Activated B cell treated with CpG ODN at 0.5 μM for 24 hours (primary cell): ENCODE data around the gene MPHOSPH10. TPM values are rescaled to one million over a fixed set of nuclear protein-coding genes. Genes with fewer than 3 reads are reported as not detected.
"Not testable (repeated sequence)": the region's sequence is repeated elsewhere in the genome, so short reads cannot be mapped to it uniquely, and the experiment has no call there.

Experiments
- ATAC-seq: fragments of 200-7000 bp; cut with Tn5 transposase; one replicate; pipeline ENCODE4 v1.10.0; 2021; ENCODE audit warnings: low read depth, mild to moderate bottlenecking, moderate library complexity
- CTCF ChIA-PET: fragments of 350-600 bp; sonication (Branson Sonifier 250); formaldehyde crosslinking; loops from one replicate; lab custom pipeline; 2021; ENCODE audit warnings: antibody characterized with exemption; lab: Charles Lee
- POLR2A ChIA-PET: fragments of 350-600 bp; sonication (Branson Sonifier 250); formaldehyde crosslinking; loops from one replicate; lab custom pipeline; 2021; ENCODE audit warnings: antibody characterized with exemption; lab: Charles Lee
- DNase-seq: peaks from one replicate; pipeline ENCODE4 v3.0.0; 2022
- H3K27ac Mint-ChIP-seq: one replicate; pipeline ENCODE4 v1.8.0; 2020; ENCODE audit warnings: mixed read lengths
- H3K27me3 Mint-ChIP-seq: one replicate; pipeline ENCODE4 v1.8.0; 2021; ENCODE audit warnings: mixed read lengths
- H3K36me3 Mint-ChIP-seq: one replicate; pipeline ENCODE4 v1.8.0; 2021; ENCODE audit warnings: low read depth, mixed read lengths
- H3K4me1 Mint-ChIP-seq: one replicate; pipeline ENCODE4 v1.8.0; 2021; ENCODE audit warnings: mixed read lengths
- H3K4me3 Mint-ChIP-seq: one replicate; pipeline ENCODE4 v1.8.0; 2020; ENCODE audit warnings: mild to moderate bottlenecking, mixed read lengths
- H3K9me3 Mint-ChIP-seq: one replicate; pipeline ENCODE4 v1.8.0; 2020; ENCODE audit warnings: mixed read lengths
- intact Hi-C: fragments of 100-400 bp; cut with micrococcal nuclease; formaldehyde crosslinking; loops from one replicate; pipeline ENCODE4 v1.15.1; 2024
- total RNA-seq: library from RNA; stranded (reverse); gene quantifications from 2 replicates; pipeline ENCODE4 v1.2.3, GENCODE V29; 2022
- TF ChIP-seq, protein P1 (sequence below): fragments of 200-600 bp; IDR thresholded peaks from one replicate; pipeline ENCODE4 v1.8.0; 2022; ENCODE audit warnings: antibody characterized with exemption, mild to moderate bottlenecking

MPHOSPH10 gene
- total RNA-seq, 1 donor from 2014 or later = 47.6 TPM

DNA sequence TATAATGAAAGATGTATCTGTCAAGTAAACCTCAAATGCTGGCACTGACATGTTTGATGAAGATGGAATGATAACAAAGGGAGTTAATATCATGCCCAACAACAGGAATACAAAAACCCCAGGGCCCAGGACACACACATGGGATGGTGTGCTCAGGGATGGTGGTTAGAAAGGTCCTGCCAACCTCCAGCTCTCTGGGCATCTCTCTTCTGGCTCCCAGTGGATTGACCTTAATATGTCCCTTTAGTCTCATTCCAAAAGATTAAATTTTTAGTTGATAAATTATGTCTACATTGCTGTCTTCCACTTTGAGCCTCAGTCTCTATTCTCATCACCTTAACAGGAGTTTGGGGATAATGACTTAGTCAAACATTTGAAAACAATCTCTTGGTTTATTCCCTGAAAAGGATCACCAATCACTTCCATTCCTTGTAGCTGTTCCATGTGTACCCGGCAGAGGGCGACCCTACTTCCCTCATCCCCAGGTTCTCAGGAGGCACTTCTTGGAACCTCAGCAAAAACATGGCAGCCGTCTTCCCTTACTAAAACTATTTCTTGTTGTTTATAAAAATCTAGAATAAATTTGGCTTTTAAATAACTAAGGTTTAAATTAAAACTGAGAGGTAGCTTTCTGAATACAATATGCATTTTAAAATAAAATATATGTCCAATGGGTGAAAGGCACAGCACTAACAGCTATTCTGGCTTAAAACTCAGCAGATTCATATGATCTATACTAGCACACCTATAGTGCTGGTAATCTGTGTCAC, 30.1 kb upstream of the MPHOSPH10 start:
- CTCF ChIA-PET = interaction anchor here (0.9 to 3.6 kb wide), 7 partner anchors 10 to 55 kb away, joined by 3 to 22 read pairs (median 8); partner anchors contain the start of genes MCEE, MPHOSPH10 and NAGK
- no peak overlapping the region for H3K27ac Mint-ChIP-seq
- H3K4me1 Mint-ChIP-seq = no peaks in the 10 kb centered on the region
- intact Hi-C loops = loop anchor here (1.0 kb wide), 2 partner anchors 51 to 182 kb away; no protein-coding TSS in a partner anchor
- peaks cover under 1% of the 10 kb centered on the region for H3K9me3 Mint-ChIP-seq
- DNase-seq (no peak), ATAC-seq (no peak)
- no peaks in the 10 kb centered on the region for H3K36me3 Mint-ChIP-seq
- TF ChIP-seq, protein P1, sequence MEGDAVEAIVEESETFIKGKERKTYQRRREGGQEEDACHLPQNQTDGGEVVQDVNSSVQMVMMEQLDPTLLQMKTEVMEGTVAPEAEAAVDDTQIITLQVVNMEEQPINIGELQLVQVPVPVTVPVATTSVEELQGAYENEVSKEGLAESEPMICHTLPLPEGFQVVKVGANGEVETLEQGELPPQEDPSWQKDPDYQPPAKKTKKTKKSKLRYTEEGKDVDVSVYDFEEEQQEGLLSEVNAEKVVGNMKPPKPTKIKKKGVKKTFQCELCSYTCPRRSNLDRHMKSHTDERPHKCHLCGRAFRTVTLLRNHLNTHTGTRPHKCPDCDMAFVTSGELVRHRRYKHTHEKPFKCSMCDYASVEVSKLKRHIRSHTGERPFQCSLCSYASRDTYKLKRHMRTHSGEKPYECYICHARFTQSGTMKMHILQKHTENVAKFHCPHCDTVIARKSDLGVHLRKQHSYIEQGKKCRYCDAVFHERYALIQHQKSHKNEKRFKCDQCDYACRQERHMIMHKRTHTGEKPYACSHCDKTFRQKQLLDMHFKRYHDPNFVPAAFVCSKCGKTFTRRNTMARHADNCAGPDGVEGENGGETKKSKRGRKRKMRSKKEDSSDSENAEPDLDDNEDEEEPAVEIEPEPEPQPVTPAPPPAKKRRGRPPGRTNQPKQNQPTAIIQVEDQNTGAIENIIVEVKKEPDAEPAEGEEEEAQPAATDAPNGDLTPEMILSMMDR = no peak
- POLR2A ChIA-PET = interaction anchor here (1.0 kb wide), 1 partner anchor 32 kb away, joined by 10 read pairs; the partner anchor contains the start of gene NAGK
- H3K4me3 Mint-ChIP-seq = no peak overlapping the region
- no peaks in the 10 kb centered on the region for H3K27me3 Mint-ChIP-seq

DNA sequence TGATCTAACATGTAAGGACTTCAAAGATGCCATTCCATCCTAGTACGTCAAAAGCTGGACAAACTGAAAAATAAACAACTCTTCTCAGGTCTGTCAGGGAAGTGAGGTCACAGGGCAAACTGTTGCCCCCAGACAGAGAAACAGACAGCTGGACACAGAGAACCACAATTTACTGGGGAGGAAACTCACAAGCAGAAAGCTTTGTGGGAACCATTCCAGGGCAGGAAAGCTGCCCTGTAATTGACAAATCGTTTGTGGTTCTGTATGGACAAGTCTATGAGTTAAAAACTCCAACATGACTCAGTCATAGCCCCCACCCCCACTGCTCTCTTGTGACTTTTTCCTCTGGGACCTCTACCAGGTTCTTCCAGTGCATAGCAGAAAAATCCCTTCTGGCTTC, 28.8 kb upstream of the MPHOSPH10 start:
- TF ChIP-seq, protein P1 = no peak
- Mint-ChIP-seq H3K9me3 (peaks cover 3% of the 10 kb centered on the region), H3K4me3 (no peak overlapping the region), H3K4me1 (no peaks in the 10 kb centered on the region), H3K36me3 (no peaks in the 10 kb centered on the region), H3K27ac (no peak overlapping the region), H3K27me3 (no peaks in the 10 kb centered on the region)
- ATAC-seq (no peak), DNase-seq (no peak)
- ChIA-PET CTCF (interaction anchor here (2.2 to 3.6 kb wide), 3 partner anchors 28 to 53 kb away, joined by 5 to 22 read pairs (median 12); partner anchors contain the start of genes MCEE and MPHOSPH10), POLR2A (interaction anchor here (0.9 kb wide), 1 partner anchor 33 kb away, joined by 3 read pairs; the partner anchor contains the start of gene NAGK)
- intact Hi-C loops = no loop called here

DNA sequence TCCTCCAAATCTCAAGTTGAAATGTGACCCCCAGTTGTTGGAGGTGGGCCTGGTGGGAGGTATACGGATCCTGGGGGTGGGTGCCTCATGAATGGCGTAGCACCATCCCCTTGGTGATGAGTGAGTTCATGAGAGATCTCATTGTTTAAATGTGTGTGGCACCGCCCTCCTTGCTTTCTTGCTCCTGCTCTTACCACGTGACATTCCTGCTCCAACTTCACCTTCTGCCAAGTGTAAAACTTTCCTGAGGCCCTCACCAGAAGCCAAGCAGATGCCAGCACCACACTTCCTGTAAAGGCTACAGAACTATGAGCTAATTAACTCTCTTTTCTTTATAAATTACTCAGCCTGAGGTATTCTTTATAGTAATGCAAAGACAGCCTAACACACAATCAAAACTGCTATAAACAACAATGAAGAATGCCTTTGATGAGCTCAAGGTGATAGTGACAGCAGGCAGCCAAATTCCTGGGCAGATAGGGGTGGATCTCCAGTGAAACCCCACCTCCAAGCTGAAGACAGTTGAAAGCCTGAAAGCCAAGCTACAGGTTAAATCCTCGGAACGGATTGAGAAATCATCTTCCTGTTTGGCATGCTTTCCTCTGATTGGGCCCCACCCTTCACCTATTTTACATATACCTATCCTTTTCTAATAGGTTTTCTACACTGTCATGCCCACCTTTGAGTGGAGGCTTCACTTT, 27.3 kb upstream of the MPHOSPH10 start:
- TF ChIP-seq, protein P1 = no peak
- H3K4me3 Mint-ChIP-seq = no peak overlapping the region
- no peak for ATAC-seq
- no peaks in the 10 kb centered on the region for H3K4me1 Mint-ChIP-seq
- ChIA-PET POLR2A (no interaction called here), CTCF (interaction anchor here (3.6 kb wide), 1 partner anchor 31 kb away, joined by 22 read pairs; no protein-coding TSS in a partner anchor)
- DNase-seq = no peak
- no peak overlapping the region for H3K27ac Mint-ChIP-seq
- H3K9me3 Mint-ChIP-seq = peaks cover 3% of the 10 kb centered on the region
- H3K27me3 Mint-ChIP-seq = no peaks in the 10 kb centered on the region
- no peaks in the 10 kb centered on the region for H3K36me3 Mint-ChIP-seq
- intact Hi-C loops = no loop called here

DNA sequence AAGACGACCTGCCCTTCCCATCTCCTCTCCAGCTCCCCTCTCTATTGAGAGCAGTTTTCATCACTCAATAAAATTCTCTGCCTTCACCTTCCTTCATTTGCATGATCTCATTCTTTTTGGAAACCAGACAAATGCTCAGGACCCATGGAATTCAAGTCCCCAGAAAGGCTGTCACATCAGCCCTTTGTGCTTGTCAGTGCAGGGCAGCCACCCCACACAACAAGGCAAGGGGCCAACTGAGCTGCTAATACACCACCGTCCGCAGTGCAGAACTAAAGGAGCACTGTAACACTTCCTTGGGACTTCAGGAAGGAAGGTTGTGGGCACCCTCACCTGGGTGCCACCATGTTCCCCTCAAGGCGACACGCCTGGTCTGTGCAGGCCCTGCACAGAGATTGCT, 26.6 kb upstream of the MPHOSPH10 start:
- ChIA-PET CTCF (no interaction called here), POLR2A (no interaction called here)
- intact Hi-C loops = no loop called here
- H3K36me3 Mint-ChIP-seq = peaks cover under 1% of the 10 kb centered on the region
- TF ChIP-seq, protein P1 = no peak
- no peak overlapping the region for H3K27ac Mint-ChIP-seq
- ATAC-seq = no peak
- H3K9me3 Mint-ChIP-seq = peaks cover 3% of the 10 kb centered on the region
- no peak for DNase-seq
- no peaks in the 10 kb centered on the region for H3K27me3 Mint-ChIP-seq
- no peaks in the 10 kb centered on the region for H3K4me1 Mint-ChIP-seq
- no peak overlapping the region for H3K4me3 Mint-ChIP-seq

DNA sequence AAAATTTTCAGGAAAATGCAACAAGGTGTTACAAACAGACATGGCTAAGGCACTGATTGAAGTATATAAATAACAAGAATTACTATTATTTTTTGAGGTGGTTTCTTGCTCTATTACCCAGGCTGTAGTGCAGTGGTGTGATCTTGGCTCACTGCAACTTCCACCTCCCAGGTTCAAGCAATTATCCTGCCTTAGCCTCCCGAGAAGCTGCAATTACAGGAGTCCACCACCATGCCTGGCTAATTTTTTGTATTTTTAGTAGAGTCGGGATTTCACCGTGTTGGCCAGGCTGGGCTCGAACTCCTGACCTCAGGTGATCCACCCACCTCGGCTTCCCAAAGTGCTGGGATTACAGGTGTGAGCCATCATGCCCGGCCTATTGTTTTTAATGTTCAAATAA, 24.0 kb upstream of the MPHOSPH10 start:
- H3K27me3 Mint-ChIP-seq, H3K4me1 Mint-ChIP-seq, ATAC-seq, CTCF ChIA-PET, H3K4me3 Mint-ChIP-seq, POLR2A ChIA-PET, H3K9me3 Mint-ChIP-seq, H3K27ac Mint-ChIP-seq, DNase-seq, intact Hi-C loops: not testable (repeated sequence)
- H3K36me3 Mint-ChIP-seq = peaks cover 11% of the 10 kb centered on the region
